Measurements from ENCODE around the gene PLA2G2C. TPM values are rescaled to one million over a fixed set of nuclear protein-coding genes. Genes with fewer than 3 reads are reported as not detected.

The PLA2G2C gene
- total RNA-seq, 1 donor from 2014 or later: not detected

GRCh38 chr1:20209471-20209870, 23.2 kb upstream of the PLA2G2C start:
- no peak for DNase-seq (ENCODE audit: low spot score)

- DNase-seq (ENCODE audit: low spot score): no peak
Measured at GRCh38 chr1:20207546-20207945, 21.2 kb upstream of the PLA2G2C start.

- DNase-seq (ENCODE audit: low spot score): no peak
Measured at GRCh38 chr1:20202166-20202565, 15.8 kb upstream of the PLA2G2C start.

- no peak for DNase-seq (ENCODE audit: low spot score)
Measured at GRCh38 chr1:20200966-20201365, 14.6 kb upstream of the PLA2G2C start.

GRCh38 chr1:20199840-20200239, 13.5 kb upstream of the PLA2G2C start:
- DNase-seq (ENCODE audit: low spot score): no peak

- no peak for DNase-seq (ENCODE audit: low spot score)
Measured at GRCh38 chr1:20199403-20199802, 13.1 kb upstream of the PLA2G2C start.

- DNase-seq (ENCODE audit: low spot score): no peak
Measured at GRCh38 chr1:20198918-20199317, 12.6 kb upstream of the PLA2G2C start.

- no peak for DNase-seq (ENCODE audit: low spot score)
Measured at GRCh38 chr1:20198296-20198695, 12.0 kb upstream of the PLA2G2C start.

GRCh38 chr1:20197329-20197791, 11.0 kb upstream of the PLA2G2C start:
- DNase-seq (ENCODE audit: low spot score): no peak

GRCh38 chr1:20195462-20195780, 9.1 kb upstream of the PLA2G2C start:
- DNase-seq (ENCODE audit: low spot score): no peak

- peak; percentile 62 for DNase-seq (ENCODE audit: low spot score)
Measured at GRCh38 chr1:20194757-20195461, 8.6 kb upstream of the PLA2G2C start.

GRCh38 chr1:20194224-20194623, 7.9 kb upstream of the PLA2G2C start:
- DNase-seq (ENCODE audit: low spot score): no peak

GRCh38 chr1:20192871-20193411, 6.6 kb upstream of the PLA2G2C start:
- DNase-seq (ENCODE audit: low spot score): no peak

GRCh38 chr1:20192364-20192763, 6.0 kb upstream of the PLA2G2C start:
- DNase-seq (ENCODE audit: low spot score): no peak

GRCh38 chr1:20191266-20191825, 5.0 kb upstream of the PLA2G2C start:
- DNase-seq (ENCODE audit: low spot score): no peak

GRCh38 chr1:20190256-20191160, 4.2 kb upstream of the PLA2G2C start:
- DNase-seq (ENCODE audit: low spot score): no peak

- DNase-seq (ENCODE audit: low spot score): no peak
Measured at GRCh38 chr1:20189664-20190063, 3.3 kb upstream of the PLA2G2C start.

GRCh38 chr1:20188455-20188817, 2.1 kb upstream of the PLA2G2C start:
- DNase-seq (ENCODE audit: low spot score): no peak

- DNase-seq (ENCODE audit: low spot score): no peak
Measured at GRCh38 chr1:20187813-20188454, 1.6 kb upstream of the PLA2G2C start.

- peak; percentile 77 for DNase-seq (ENCODE audit: low spot score)
Measured at GRCh38 chr1:20187103-20187812, 940 bp upstream of the PLA2G2C start.
